Tibial nerve (tissue), 4 donors: ENCODE results near the gene STMP1.

Source experiments
- CTCF ChIP-seq, 5 experiments: fragments of 200-600 bp in 3 of 5; fragments of 450-650 bp in 2 of 5; sonication (generic) in 3 of 5; IDR thresholded peaks; one replicate each; pipeline ENCODE4 v1.5.1; 2016 to 2019; ENCODE audit warnings: antibody characterized with exemption in 5 of 5, mild to moderate bottlenecking in 3 of 5, moderate library complexity in 2 of 5
- EP300 ChIP-seq, 2 donors: sonication (generic); formaldehyde crosslinking; IDR thresholded peaks; one replicate each; pipeline ENCODE4 v1.6.1; 2017; ENCODE audit warnings: antibody characterized with exemption in 2 of 2, mild to moderate bottlenecking in 1 of 2
- POLR2A ChIP-seq, 2 donors: fragments of 450-650 bp; IDR thresholded peaks; one replicate each; pipeline ENCODE4 v1.6.1; 2017; ENCODE audit warnings: antibody characterized with exemption in 2 of 2, mild to moderate bottlenecking in 2 of 2, moderate library complexity in 2 of 2

DNA sequence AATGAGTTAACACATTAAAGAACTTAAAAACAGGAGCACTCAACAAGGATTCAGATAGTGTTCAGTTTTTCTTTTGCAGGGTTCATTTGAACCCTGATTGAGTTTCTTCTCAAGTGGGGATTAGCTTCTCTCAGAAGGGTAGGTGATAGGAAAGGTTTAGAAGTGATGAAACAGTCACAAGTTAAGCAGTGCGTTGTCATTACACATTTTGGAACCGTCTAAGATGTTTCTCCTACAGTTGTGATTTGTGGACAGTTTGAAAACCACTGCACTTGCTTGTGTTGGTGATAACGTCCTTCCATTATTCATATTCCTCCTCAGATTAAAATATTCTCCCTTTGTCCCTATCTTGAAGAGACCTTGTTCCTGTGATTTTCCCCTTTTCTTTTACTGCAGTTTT lies 2.7 kb downstream of the STMP1 start:
- TF ChIP-seq CTCF (IDR thresholded peaks at IDR 0.05) = no peak
- TF ChIP-seq EP300 (IDR thresholded peaks at IDR 0.05) = no peak
- TF ChIP-seq POLR2A (IDR thresholded peaks at IDR 0.05) = no peak
